Measurements from ENCODE around the gene ADD2.

The ADD2 gene

DNA sequence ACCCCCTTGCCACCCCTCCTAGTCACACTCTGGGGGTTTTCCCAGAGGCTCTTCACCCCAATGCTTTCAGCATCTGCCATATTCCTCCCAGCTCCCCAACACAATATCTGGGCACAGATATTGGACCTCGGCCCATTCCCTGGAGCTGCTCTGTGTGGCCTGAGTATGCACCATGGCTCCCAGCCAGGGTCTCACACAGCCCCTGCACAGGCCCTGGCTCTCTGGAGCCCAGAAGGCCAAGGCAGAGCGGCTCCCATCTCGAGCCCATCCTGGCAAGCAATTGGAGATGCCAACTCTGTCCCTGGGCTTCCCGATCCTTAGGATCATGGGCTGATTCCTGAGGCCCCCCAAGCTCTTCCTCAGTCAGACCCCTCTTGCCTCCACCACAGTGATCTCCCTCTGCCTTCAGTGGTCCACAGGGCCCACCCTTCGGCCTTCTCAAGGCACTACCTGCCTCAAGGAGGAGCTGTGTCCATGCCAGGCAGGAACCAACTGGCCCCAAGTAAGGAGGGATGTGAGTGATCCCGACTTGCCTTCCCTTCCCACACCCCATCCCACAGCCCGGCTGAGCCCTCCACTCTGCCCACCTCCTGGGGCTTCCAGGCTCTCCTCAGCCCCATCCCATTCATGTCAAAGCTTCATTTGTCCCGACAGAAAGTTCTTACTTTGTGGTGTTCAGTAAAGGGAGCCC lies 62.7 kb downstream of the ADD2 start:
- no peak for DNase-seq (ENCODE audit: low read depth in 2 of 2, low spot score in 1 of 2)

DNA sequence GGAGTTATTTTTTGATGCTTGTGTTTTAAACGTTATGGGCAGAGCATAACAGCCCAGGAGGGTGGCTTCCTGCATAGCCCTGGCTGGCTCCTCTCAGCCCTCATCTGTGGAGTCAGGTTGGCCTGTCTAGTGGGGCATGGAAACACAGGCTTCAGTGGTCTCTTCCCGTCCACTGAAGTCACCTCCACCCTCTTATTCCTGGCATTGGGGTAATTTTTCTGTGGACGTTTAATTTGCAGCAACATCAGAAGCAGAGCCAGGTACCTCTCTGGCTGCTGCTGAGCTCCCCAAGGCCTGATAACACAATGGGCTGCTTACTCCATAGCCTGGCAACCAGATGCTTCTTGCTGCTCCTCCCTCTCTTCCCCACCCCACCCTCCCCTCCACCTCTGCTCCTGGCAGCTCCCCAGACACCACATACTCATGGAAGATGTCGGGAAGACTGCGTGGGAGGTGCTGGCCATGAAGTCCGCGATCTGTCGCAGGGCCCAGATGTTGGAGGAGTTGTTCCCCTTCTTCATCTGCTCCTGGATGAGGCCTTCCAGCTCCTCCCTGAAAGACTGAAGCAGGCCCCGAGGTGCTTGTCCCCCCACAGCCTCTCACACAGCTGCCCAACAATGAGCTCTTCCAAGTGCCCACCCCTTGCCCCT lies 64.0 kb downstream of the ADD2 start:
- DNase-seq (ENCODE audit: low read depth in 2 of 2, low spot score in 1 of 2) = no peak

DNA sequence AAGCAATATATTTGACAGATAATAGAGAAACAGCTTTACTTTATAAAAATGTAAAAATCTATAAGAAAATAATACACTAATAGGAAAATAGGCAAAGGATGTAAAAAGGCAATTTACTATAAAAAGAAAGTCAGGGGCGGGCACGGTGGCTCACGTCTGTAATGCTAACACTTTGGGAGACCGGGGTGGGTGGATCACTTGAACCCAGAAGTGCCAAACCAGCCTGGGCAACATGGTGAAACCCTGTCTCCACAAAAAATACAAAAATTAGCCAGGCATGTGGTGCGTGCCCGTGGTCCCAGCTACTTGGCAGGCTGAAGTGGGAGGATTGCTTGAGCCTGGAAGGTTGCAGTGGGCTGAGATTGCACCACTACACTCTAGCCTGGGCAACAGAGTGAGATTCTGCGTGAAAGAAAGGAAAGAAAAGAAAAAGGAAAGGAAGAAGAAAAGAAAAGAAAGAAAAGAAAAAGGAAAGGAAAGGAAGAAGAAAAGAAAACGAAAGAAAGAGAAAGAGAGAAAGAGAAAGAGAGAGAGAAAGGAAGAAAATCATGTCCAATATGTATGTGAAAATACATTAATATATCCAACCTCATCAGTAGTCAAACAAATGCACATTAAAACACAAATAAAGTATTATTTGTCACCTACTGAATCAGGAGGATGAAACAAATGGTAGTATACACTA lies 65.1 kb downstream of the ADD2 start:
- no peak for DNase-seq (ENCODE audit: low read depth in 2 of 2, low spot score in 1 of 2)

DNA sequence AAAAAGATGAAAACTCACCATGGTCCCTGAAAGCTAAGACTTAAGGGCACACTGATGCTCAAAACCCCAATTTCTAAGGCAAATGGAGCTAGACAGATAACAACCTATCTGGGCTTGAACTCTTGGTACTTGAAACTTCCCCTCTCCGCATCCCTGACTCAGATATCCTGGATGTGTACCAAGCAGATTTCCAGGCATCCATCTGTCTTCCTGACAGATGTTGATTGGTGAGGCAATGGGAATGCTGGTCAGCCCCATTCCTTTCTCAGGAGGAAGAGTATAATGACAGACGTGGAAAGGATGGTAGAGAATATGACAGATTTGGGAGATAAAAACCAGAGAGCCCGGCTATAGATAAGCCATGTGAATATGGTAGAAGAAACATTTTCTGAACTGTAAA lies 69.2 kb downstream of the ADD2 start:
- DNase-seq (ENCODE audit: low read depth in 2 of 2, low spot score in 1 of 2) = no peak

DNA sequence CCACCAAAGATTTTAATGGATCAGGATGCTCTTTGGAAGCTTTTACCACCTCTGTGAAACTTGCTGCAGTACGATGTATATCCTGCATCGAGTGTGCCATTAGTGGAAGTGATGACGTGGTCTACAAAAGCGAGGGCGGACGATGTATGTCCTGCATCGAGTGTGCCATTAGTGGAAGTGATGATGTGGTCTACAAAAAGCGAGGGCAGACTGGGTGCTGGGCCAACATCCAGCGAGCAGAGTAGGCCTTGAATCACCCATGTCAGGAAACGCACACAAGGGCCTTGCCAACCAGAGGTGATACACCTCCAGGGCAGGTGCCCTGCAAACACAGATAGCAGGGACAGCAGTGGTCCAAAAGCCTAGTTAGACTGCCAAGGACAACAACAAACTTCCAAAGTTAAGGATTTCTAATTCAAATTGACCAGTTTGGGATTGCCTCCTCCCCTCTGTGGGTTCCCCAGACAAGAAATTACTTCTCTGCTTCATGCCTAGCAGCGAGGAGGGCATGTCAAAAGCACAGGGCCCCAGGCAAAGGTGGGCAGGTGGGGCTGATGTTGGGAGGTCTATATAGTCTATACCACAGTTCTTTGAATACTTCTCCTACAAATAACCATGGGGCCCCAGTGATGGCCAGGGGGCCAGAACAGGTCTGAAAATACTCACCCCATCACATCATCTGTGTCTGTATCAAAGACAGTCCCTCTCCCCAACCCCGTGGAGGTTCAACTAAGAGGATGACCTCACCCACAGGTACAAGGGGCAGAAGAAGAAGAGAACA lies 70.2 kb downstream of the ADD2 start:
- DNase-seq (ENCODE audit: low read depth in 2 of 2, low spot score in 1 of 2) = no peak

DNA sequence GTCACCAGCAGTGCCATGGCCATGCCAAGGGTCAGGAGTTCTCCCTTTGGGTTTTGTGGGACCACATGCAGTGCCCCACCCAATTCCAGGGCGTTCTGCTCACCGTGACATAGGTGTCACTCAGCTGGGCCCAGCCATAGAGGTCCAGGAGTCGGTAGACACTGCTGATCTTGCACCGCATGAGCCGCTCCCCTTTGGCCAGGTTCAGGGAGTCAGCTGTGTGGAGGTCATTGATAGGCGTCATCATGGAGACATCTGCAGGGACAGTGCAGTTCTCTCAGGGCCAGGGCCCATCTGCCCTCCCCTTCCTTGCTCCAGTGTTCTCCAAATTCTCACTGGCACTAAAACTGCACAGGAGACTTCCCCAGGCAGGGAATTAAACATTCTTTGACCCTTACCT lies 71.9 kb downstream of the ADD2 start:
- no peak for DNase-seq (ENCODE audit: low read depth in 2 of 2, low spot score in 1 of 2)

DNA sequence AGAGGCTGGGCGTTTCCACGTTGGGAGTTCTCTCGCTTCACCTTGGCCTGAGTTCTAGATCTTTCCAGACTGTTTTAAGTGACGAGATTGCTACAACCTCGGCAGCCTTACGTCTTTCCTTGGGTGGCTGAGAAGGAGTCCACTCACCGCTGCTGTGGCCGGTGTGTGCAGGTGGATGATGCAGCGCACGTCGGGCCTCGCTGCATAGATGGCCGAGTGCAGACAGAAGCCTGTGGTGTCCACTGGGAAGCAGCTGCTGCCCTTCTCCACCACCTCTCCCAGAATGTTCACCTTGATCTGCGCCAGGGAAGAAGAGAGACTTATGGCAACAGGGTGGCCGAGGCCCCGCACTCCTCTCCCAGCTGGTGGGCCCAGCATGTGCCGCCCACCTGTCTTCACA lies 75.7 kb downstream of the ADD2 start:
- no peak for DNase-seq (ENCODE audit: low read depth in 2 of 2, low spot score in 1 of 2)

DNA sequence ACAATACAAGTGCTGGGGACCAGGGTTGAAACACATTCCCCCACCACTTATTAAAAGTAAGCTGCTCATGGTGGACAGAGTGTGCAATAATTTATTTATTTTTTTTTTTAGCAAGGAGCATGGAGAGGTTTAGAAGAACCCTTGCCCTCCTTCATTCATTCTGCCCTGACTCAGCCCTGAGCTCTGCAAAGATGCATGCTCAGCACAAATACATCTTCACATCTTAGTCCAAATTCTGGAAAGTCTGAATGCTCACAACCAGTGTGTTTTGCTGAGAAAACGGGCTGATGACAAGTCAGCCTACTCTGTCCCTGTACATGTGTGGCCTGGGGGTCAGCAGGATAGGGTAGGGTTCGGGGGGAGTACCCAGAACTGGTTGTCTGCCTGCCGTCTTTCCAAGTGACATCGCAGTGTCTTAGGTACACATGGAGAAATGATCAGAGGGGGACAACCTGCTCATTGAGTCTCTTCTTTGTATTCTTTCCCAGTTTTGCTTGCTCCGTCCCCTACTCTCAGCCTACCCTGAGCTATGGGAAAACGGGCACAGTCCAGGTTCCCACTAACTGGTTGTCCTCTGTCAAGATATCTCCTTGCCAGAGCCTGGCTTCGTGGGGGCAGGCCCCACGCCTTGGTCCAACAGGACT lies 76.4 kb downstream of the ADD2 start:
- no peak for DNase-seq (ENCODE audit: low read depth in 2 of 2, low spot score in 1 of 2)

DNA sequence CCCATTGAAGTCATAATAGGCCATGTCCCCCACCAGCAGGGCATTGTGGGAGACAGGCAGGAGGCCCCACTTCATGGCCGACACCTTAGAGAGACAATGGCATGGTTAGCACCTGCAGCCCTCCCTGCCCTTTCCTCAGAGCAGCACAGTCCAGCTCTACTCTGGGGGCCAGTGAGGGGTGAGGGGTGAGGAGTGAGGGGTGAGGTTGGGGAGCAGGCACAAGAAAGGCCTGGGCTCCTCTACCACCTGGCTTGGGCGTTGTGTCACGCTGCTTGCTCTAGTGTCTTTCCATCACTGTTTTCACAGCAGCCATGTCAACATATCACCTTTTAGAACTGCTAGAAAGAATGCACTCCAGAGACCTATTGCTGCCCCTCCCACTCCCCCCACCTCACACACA lies 77.2 kb downstream of the ADD2 start:
- DNase-seq (ENCODE audit: low read depth in 2 of 2, low spot score in 1 of 2) = no peak

DNA sequence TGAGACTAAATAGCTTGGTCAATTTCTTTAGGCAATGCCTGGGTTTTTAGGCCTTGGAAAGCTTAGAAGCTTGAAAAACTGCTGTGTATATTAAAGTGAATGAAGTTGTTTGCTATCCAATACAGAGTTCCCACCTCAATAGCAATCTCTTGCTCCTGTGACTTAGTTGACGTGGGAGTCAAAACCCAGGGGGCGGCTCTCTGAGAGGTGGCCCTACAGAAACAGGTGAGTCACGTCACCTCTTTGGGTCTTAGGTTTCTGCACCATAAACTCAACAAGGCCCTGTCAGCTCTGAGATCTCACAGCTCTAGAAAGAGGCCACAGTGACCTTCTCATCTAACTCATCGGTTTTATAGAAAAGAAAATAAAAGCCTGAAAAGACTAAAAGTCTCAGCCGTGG lies 79.6 kb downstream of the ADD2 start:
- no peak for DNase-seq (ENCODE audit: low read depth in 2 of 2, low spot score in 1 of 2)

DNA sequence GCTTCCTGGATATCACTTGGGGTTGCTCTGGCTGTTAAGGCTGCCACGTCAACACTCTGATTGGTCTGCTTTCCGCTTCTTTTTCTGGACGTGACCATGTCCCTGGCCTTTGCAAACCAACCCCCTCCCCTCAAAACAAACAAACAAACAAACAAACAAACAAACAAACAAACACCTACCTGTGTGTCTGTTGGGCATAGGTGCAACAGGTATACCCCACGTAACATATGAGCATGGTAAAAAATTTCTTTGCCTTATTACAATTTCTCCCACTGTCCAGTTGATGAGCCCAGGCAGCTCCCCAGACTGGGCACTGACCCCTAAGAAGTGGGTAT lies 80.6 kb downstream of the ADD2 start:
- DNase-seq (ENCODE audit: low read depth in 2 of 2, low spot score in 1 of 2) = no peak

DNA sequence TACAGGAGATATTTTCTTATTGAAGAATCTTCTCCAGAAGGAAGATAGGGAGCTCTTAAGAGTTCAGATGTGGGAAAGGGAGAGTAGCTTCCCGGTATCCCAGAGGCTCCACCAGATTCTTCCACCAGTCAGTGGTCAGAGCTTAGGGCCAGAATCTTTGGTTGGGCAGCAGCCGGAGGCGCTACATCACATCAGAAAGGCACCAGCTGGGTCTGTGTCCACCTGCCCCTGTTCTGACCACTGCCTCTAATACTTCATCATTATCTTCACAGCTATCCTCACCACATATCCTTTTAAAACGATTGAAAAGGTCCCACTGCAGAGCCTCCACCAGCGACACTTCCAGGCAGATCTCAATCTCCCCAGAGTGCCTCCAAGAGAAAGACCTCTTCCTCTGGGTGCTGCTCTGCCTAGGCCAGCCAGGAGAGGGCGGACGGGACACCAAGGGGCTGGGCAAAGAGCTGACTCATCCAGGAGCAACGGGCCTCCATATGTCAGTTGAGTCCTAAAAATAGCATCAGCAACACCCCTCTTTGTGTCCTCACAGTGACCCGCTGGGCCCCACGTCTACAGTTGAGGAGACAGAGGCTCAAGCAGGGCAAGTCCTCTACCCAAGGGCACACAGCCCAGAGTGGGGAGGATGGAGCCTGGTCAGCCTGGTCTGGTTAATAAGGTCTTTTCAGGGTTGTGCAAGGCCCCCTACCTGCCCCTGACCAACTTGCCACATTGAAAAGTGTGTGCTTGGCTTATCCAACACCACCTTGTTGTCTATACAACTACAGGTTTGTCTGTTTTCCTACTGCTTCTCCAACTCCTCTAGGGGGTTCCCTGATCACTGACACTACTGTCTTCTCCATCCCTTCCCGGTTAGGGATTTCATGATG lies 81.2 kb downstream of the ADD2 start:
- no peak for DNase-seq (ENCODE audit: low read depth in 2 of 2, low spot score in 1 of 2)

DNA sequence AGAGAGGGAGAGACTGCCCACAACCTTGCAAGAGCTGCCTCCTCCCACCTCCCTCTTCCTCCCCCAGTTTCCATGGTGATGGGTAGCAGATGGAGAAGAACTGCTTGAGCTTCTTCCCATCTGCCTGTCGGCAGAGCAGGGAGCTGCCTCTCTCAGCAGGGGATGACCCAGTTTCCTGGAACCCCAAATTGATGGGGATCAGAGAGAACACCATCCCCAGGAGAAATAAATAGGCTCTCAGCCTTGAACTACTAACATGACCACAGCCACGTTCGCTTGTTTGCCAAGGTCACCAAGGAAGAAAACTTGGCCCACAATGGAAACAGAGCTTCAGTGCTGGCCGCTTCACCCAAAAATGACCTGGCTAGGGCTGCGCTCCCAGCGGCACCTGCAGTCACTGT lies 82.2 kb downstream of the ADD2 start:
- DNase-seq (ENCODE audit: low read depth in 2 of 2, low spot score in 1 of 2) = no peak

DNA sequence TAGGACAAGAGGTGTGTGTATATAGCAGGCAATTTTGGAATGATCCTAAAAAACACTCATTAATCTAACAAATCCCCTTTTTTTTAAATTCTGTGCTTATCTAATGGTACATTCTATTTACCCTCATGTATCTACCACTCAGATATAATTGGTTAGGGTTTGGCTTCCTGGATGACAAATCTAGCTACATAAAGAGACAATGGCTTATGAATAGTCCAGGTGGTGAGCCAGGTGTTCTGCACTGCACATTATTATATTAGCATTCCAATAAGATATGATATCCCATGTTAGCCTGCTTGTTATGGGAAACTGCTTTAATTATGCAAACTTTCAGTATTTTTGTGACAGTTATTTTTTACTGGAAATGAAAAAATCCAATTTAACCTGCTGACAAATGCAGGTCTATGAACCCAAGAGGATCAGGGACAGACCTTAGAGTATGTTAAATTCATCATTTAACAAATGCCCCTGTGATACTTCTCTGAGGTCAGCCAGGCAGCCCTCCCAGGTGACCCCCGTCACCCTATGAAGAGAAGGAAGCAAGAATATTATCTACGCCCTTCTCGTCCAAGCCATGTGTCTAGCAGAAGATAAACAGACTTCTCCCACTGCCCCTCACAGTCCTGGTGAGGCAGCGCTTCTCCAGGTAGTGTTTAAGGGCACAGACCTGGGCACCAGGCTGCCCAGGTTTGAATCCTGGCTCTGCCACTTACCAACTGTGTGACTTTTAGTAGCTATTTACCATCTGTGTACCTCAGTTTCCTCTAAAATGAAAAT lies 83.0 kb downstream of the ADD2 start:
- no peak for DNase-seq (ENCODE audit: low read depth in 2 of 2, low spot score in 1 of 2)

DNA sequence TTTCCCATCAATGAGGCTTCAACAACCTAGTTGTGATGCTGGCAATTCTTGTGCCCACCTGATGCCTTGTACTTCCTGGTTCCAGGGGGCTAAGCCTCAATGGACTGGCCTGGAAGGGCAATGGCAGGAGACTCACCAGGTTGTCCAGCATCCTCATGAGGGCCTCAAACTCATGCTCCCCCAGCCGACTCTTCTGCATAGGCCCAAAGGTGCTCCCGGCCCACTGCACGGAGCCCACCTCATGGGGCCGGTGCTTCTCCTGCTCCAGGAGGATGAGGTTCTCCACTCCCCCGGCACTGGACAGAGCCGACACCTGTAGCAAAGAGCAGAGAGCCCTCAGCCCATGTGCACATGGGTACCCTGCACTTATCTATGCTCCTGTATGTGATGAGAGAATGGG lies 84.5 kb downstream of the ADD2 start:
- no peak for DNase-seq (ENCODE audit: low read depth in 2 of 2, low spot score in 1 of 2)

DNA sequence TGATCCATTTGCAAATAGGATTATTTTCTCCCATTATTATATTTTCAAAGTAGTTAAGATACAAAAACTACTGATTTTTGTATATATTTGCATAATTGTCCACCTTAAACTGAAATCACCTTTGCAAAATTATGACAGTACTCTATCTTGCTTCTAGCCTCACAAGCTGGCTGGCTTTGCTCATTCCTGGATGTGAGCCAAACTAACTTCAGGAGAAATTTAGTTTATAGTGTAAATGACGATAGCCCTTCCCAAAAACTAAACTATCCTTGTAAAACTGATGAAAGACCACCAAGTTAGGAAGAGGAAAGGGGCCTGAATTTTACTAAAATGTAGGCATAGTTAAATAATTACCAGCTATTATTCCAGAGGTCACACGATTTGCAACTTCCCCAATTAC lies 87.3 kb downstream of the ADD2 start:
- no peak for DNase-seq (ENCODE audit: low read depth in 2 of 2, low spot score in 1 of 2)

DNA sequence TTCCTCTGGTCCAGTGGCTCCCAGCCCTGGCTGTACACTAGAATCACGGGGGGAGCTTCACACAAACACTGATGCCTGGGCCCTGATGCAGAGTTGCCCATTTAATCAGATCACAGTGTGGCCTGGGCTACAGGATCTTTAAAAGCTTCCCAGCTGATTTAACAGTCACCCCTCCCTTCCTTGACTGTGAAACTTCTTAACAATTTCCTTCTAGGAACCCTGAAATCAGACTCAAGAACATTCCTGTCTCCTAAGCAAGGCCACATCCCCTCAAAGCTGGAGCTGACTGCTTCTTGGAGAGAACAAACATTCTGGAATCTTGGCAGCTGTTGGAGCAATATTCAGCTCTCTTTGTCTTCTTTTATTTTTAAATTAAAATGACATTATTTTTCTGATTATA lies 88.7 kb downstream of the ADD2 start:
- no peak for DNase-seq (ENCODE audit: low read depth in 2 of 2, low spot score in 1 of 2)

DNA sequence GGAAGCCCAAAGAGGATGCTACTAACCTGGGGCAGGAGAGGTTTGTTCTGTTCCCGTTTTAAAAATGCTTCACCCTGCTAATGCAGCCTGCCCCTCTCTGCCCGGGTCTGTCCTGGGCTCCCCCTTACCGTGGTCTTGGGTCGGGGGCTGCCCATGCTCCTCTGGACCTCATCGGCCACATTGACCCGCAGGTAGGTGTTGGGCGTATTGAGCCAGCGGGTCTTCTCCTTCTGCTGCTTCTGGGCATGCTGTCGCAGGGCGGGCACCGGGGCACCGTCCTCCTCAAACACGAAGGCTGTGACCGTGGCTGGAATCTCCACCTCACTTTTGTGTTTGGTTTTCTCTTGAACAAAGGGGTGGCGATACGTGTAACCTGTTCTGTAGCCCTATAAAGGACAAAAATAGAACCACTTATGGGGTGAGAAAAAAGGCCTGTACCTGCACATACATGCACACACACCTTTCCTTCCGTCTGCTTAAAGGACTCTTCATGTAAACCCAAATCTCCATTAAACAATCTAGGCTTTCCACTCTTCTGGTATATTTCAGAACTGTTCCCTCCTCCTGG lies 89.3 kb downstream of the ADD2 start:
- no peak for DNase-seq (ENCODE audit: low read depth in 2 of 2, low spot score in 1 of 2)

DNA sequence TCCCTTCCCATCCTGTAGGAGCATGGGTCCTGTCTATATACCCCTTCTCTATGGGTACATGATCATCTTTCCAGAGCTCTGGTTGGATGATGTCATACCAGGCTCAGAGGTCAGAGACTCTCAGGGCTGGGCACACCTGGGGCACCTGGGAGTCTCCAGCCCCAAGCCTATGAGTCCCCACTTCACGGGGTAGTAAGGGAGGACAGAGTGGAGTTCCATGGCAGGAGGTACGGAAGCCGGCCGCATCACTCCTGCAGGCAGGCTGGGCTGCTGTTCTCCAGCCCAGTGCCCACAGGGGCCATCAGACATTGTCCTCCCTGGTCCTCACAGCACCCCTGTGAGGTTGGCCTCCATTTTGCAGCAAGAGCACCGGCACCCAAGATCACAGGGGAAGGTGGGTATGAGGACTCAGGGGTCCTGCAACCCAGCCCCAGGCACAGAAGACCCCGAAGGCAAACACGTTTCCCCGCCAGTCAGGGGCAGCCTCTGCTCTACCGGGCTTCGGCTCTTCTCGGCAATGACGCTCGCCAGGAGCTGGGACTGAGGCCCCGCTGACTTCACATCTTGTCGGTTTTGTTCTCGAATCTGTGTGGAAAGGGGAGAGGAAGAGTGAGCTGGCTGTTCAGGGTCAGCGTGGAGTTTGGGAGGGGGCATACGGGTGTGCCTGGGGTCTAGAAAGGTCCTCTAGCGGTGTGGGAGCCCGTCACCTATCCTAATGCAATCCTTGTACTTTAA lies 91.5 kb downstream of the ADD2 start:
- no peak for DNase-seq (ENCODE audit: low read depth in 2 of 2, low spot score in 1 of 2)

Measured in stimulated activated CD8-positive, alpha-beta memory T cell treated with anti-CD3 and anti-CD28 coated beads, Interleukin-4, amount 100 ng/mL, for 4 hours (primary cell).